ENCODE measurements around the gene MKLN1. TPM values are rescaled to one million over a fixed set of nuclear protein-coding genes. Genes with fewer than 3 reads are reported as not detected.
"Not testable (repeated sequence)": the region's sequence is repeated elsewhere in the genome, so short reads cannot be mapped to it uniquely, and the experiment has no call there.

The MKLN1 gene
- total RNA-seq, 1 experiment from 2014 or later, result 61.1 TPM

- Histone ChIP-seq H3K4me2 (no peak overlapping the region), H3K27me3 (ENCODE audit: insufficient read depth, low read depth) (no peaks in the 10 kb centered on the region), H4K20me1 (ENCODE audit: insufficient read depth) (no peaks in the 10 kb centered on the region), H3K36me3 (ENCODE audit: low read depth) (no peaks in the 10 kb centered on the region), H3K4me1 (replicated peaks; ENCODE audit: insufficient read depth) (peaks cover 11% of the 10 kb centered on the region), H3K27ac (no peak overlapping the region), H3K79me2 (ENCODE audit: low read depth) (no peaks in the 10 kb centered on the region), H3K4me3 (no peak overlapping the region), H3F3A (ENCODE audit: insufficient read depth, low read depth) (peaks cover 14% of the 10 kb centered on the region), H2AFZ (no peak overlapping the region), H3K9me3 (ENCODE audit: insufficient read depth, low read depth) (peaks cover 15% of the 10 kb centered on the region), H3K9me2 (ENCODE audit: insufficient read depth) (no peaks in the 10 kb centered on the region)
- BruUV-seq (replicated peaks), result no TSS peak
- intact Hi-C loops (cut with micrococcal nuclease; ENCODE audit: unreplicated experiment), result loop anchor here (1.0 to 5.0 kb wide), 3 partner anchors 193 to 321 kb away; no protein-coding TSS in a partner anchor
- POLR2A ChIA-PET (ENCODE audit: unreplicated experiment), result no interaction called here
- DNase-seq, result peak in 1 of 2 experiments; percentile 38
- TF ChIP-seq CTCF (conservative IDR thresholded peaks at IDR 0.05) (peak; percentile 70), EZH2 (IDR thresholded peaks at IDR 0.05; ENCODE audit: low read depth) (no peak)
- CTCF ChIA-PET, result no interaction called here
Observed at GRCh38 chr7:131302876-131303707, 24.6 kb upstream of the MKLN1 start.

GRCh38 chr7:131305152-131305551 is 22.5 kb upstream of the MKLN1 start:
- no peak for TF ChIP-seq EZH2 (IDR thresholded peaks at IDR 0.05; ENCODE audit: low read depth)
- no peak for TF ChIP-seq CTCF (conservative IDR thresholded peaks at IDR 0.05)

GRCh38 chr7:131306041-131306440 is 21.6 kb upstream of the MKLN1 start:
- H3K9me3 ChIP-seq (ENCODE audit: insufficient read depth, low read depth), result peaks cover 27% of the 10 kb centered on the region
- CTCF ChIA-PET; H3K27ac ChIP-seq; H3F3A ChIP-seq (ENCODE audit: insufficient read depth, low read depth); DNase-seq; H3K27me3 ChIP-seq (ENCODE audit: insufficient read depth, low read depth); H3K4me1 ChIP-seq (replicated peaks; ENCODE audit: insufficient read depth); H3K36me3 ChIP-seq (ENCODE audit: low read depth); H3K4me3 ChIP-seq; H2AFZ ChIP-seq; H3K9me2 ChIP-seq (ENCODE audit: insufficient read depth); BruUV-seq (replicated peaks); POLR2A ChIA-PET (ENCODE audit: unreplicated experiment); H4K20me1 ChIP-seq (ENCODE audit: insufficient read depth); H3K4me2 ChIP-seq; intact Hi-C loops (cut with micrococcal nuclease; ENCODE audit: unreplicated experiment); H3K79me2 ChIP-seq (ENCODE audit: low read depth): not testable (repeated sequence)

More at GRCh38 chr7:131305152-131305551, 22.5 kb upstream of the MKLN1 start:
- ChIA-PET CTCF (no interaction called here), POLR2A (ENCODE audit: unreplicated experiment) (no interaction called here)
- intact Hi-C loops (cut with micrococcal nuclease; ENCODE audit: unreplicated experiment), result no loop called here
- no peaks in the 10 kb centered on the region for H3F3A ChIP-seq (ENCODE audit: insufficient read depth, low read depth)
- no peak overlapping the region for H3K4me3 ChIP-seq
- no peak for DNase-seq
- H3K4me1 ChIP-seq (replicated peaks; ENCODE audit: insufficient read depth), result no peaks in the 10 kb centered on the region
- BruUV-seq (replicated peaks), result no TSS peak
- no peak overlapping the region for H3K4me2 ChIP-seq
- no peaks in the 10 kb centered on the region for H3K36me3 ChIP-seq (ENCODE audit: low read depth)
- H3K27ac ChIP-seq, result no peak overlapping the region
- H3K27me3 ChIP-seq (ENCODE audit: insufficient read depth, low read depth), result no peaks in the 10 kb centered on the region
- H3K79me2 ChIP-seq (ENCODE audit: low read depth), result no peaks in the 10 kb centered on the region
- H4K20me1 ChIP-seq (ENCODE audit: insufficient read depth), result no peaks in the 10 kb centered on the region
- H2AFZ ChIP-seq, result no peak overlapping the region
- peaks cover 23% of the 10 kb centered on the region for H3K9me3 ChIP-seq (ENCODE audit: insufficient read depth, low read depth)
- no peaks in the 10 kb centered on the region for H3K9me2 ChIP-seq (ENCODE audit: insufficient read depth)
